22Rv1 (cell line): ENCODE results near the gene PTPRG.

Experiments
- H3K27ac ChIP-seq: fragments of 450-650 bp; 2 replicates; pipeline ENCODE4 v1.5.1; 2017
- CTCF ChIP-seq: fragments of 450-650 bp; IDR thresholded peaks from 2 replicates; pipeline ENCODE4 v1.5.1; 2017; ENCODE audit warnings: mild to moderate bottlenecking
- ZFX ChIP-seq: fragments of 450-650 bp; IDR thresholded peaks from 2 replicates; pipeline ENCODE4 v1.6.1; 2017; ENCODE audit warnings: antibody characterized with exemption, borderline replicate concordance

The PTPRG gene

GRCh38 chr3:62122819-62123218 lies 561.4 kb downstream of the PTPRG start:
- no peak overlapping the region for H3K27ac ChIP-seq

GRCh38 chr3:62125380-62125779 lies 564.0 kb downstream of the PTPRG start:
- TF ChIP-seq CTCF (no peak), ZFX (no peak)

More at GRCh38 chr3:62122819-62123218, 561.4 kb downstream of the PTPRG start:
- TF ChIP-seq CTCF (no peak), ZFX (no peak)

GRCh38 chr3:62127116-62127515 lies 565.7 kb downstream of the PTPRG start:
- no peak for TF ChIP-seq CTCF
- TF ChIP-seq ZFX = no peak
- no peak overlapping the region for H3K27ac ChIP-seq

More at GRCh38 chr3:62125380-62125779, 564.0 kb downstream of the PTPRG start:
- H3K27ac ChIP-seq = no peak overlapping the region

- no peak for TF ChIP-seq ZFX
- TF ChIP-seq CTCF = no peak
- no peak overlapping the region for H3K27ac ChIP-seq
These were observed 566.7 kb downstream of the PTPRG start for GRCh38 chr3:62128051-62128450.

GRCh38 chr3:62128681-62129080 lies 567.3 kb downstream of the PTPRG start:
- no peak overlapping the region for H3K27ac ChIP-seq
- no peak for TF ChIP-seq ZFX
- no peak for TF ChIP-seq CTCF

- TF ChIP-seq CTCF (no peak), ZFX (no peak)
- H3K27ac ChIP-seq = no peak overlapping the region
These were observed 569.7 kb downstream of the PTPRG start for GRCh38 chr3:62131050-62131449.

- H3K27ac ChIP-seq = no peak overlapping the region
- TF ChIP-seq CTCF (peak; percentile 62), ZFX (no peak)
These were observed 570.2 kb downstream of the PTPRG start for GRCh38 chr3:62131620-62132019.
